ENCODE measurements around the gene EREG. TPM values are rescaled to one million over a fixed set of nuclear protein-coding genes. Genes with fewer than 3 reads are reported as not detected.

EREG gene
- total RNA-seq, 1 experiment from 2014 or later: 0.46 TPM

- Histone ChIP-seq H3F3A (ENCODE audit: insufficient read depth, low read depth) (peaks cover 10% of the 10 kb centered on the region), H3K4me1 (replicated peaks; ENCODE audit: insufficient read depth) (peaks cover 36% of the 10 kb centered on the region), H3K4me2 (no peak overlapping the region), H3K9me3 (ENCODE audit: insufficient read depth, low read depth) (peaks cover 7% of the 10 kb centered on the region; the same call in 1 of the 2 replicates), H4K20me1 (ENCODE audit: insufficient read depth) (no peaks in the 10 kb centered on the region), H3K27ac (no peak overlapping the region), H3K9me2 (ENCODE audit: insufficient read depth) (no peaks in the 10 kb centered on the region), H3K27me3 (ENCODE audit: insufficient read depth, low read depth) (no peaks in the 10 kb centered on the region), H3K79me2 (ENCODE audit: low read depth) (peaks cover 67% of the 10 kb centered on the region), H2AFZ (no peak overlapping the region), H3K36me3 (ENCODE audit: low read depth) (peaks cover 6% of the 10 kb centered on the region; the same call in 1 of the 2 replicates), H3K4me3 (no peak overlapping the region)
- ChIA-PET CTCF (no interaction called here), POLR2A (ENCODE audit: unreplicated experiment) (no interaction called here)
- TF ChIP-seq EZH2 (IDR thresholded peaks at IDR 0.05; ENCODE audit: low read depth): no peak
- TF ChIP-seq CTCF (conservative IDR thresholded peaks at IDR 0.05): no peak
- no TSS peak for BruUV-seq (replicated peaks)
- intact Hi-C loops (cut with micrococcal nuclease; ENCODE audit: unreplicated experiment): loop anchor here (2.0 to 10.0 kb wide), 2 partner anchors 161 to 425 kb away; partner anchors contain the start of gene BTC
- DNase-seq: no peak
These were observed 4.9 kb downstream of the EREG start for GRCh38 chr4:74369855-74370254.

GRCh38 chr4:74370912-74371311 is 6.0 kb downstream of the EREG start:
- intact Hi-C loops (cut with micrococcal nuclease; ENCODE audit: unreplicated experiment): loop anchor here (2.0 to 10.0 kb wide), 2 partner anchors 160 to 424 kb away; partner anchors contain the start of gene BTC
- DNase-seq: peak in 1 of 2 experiments; percentile 41
- Histone ChIP-seq H3K79me2 (ENCODE audit: low read depth) (peaks cover 56% of the 10 kb centered on the region), H2AFZ (no peak overlapping the region), H3K27me3 (ENCODE audit: insufficient read depth, low read depth) (no peaks in the 10 kb centered on the region), H3K4me3 (no peak overlapping the region), H3K36me3 (ENCODE audit: low read depth) (peaks cover 6% of the 10 kb centered on the region; the same call in 1 of the 2 replicates), H3F3A (ENCODE audit: insufficient read depth, low read depth) (peaks cover 20% of the 10 kb centered on the region), H3K9me3 (ENCODE audit: insufficient read depth, low read depth) (peaks cover 7% of the 10 kb centered on the region; the same call in 1 of the 2 replicates), H3K4me1 (replicated peaks; ENCODE audit: insufficient read depth) (peaks cover 44% of the 10 kb centered on the region), H3K9me2 (ENCODE audit: insufficient read depth) (no peaks in the 10 kb centered on the region), H3K27ac (0 out of 2 replicates have a peak overlapping the region, but pooled peaks have one; percentile 19), H3K4me2 (no peak overlapping the region), H4K20me1 (ENCODE audit: insufficient read depth) (no peaks in the 10 kb centered on the region)
- CTCF ChIA-PET: no interaction called here
- TF ChIP-seq CTCF (conservative IDR thresholded peaks at IDR 0.05): peak; percentile 59
- TF ChIP-seq EZH2 (IDR thresholded peaks at IDR 0.05; ENCODE audit: low read depth): no peak
- POLR2A ChIA-PET (ENCODE audit: unreplicated experiment): no interaction called here
- BruUV-seq (replicated peaks): no TSS peak

- H3K4me2 ChIP-seq: peak overlapping the region; percentile 87
- peaks cover 6% of the 10 kb centered on the region for H3K36me3 ChIP-seq (ENCODE audit: low read depth)
- H3K79me2 ChIP-seq (ENCODE audit: low read depth): peaks cover 43% of the 10 kb centered on the region
- no peaks in the 10 kb centered on the region for H3K9me2 ChIP-seq (ENCODE audit: insufficient read depth)
- H3K27me3 ChIP-seq (ENCODE audit: insufficient read depth, low read depth): no peaks in the 10 kb centered on the region
- peak overlapping the region; percentile 100 for H3K27ac ChIP-seq
- peaks cover 11% of the 10 kb centered on the region; the same call in 1 of the 2 replicates for H3K9me3 ChIP-seq (ENCODE audit: insufficient read depth, low read depth)
- DNase-seq: no peak
- BruUV-seq (replicated peaks): TSS peak; percentile 87
- H3F3A ChIP-seq (ENCODE audit: insufficient read depth, low read depth): peaks cover 29% of the 10 kb centered on the region
- no peak for TF ChIP-seq EZH2 (IDR thresholded peaks at IDR 0.05; ENCODE audit: low read depth)
- no peak for TF ChIP-seq CTCF (conservative IDR thresholded peaks at IDR 0.05)
- H4K20me1 ChIP-seq (ENCODE audit: insufficient read depth): no peaks in the 10 kb centered on the region
- POLR2A ChIA-PET (ENCODE audit: unreplicated experiment): interaction anchor here (0.7 kb wide), 1 partner anchor 97 kb away, joined by 5 read pairs; no protein-coding TSS in a partner anchor
- intact Hi-C loops (cut with micrococcal nuclease; ENCODE audit: unreplicated experiment): loop anchor here (1.0 to 10.0 kb wide), 4 partner anchors 21 to 421 kb away; partner anchors contain the start of gene BTC
- peak overlapping the region; percentile 37; the same call in 1 of the 2 replicates for H3K4me3 ChIP-seq
- peaks cover 36% of the 10 kb centered on the region for H3K4me1 ChIP-seq (replicated peaks; ENCODE audit: insufficient read depth)
- H2AFZ ChIP-seq: no peak overlapping the region
- CTCF ChIA-PET: interaction anchor here (0.6 kb wide), 1 partner anchor 154 kb away, joined by 3 read pairs; no protein-coding TSS in a partner anchor
These were observed 9.2 kb downstream of the EREG start for GRCh38 chr4:74374128-74374527.

All from PC-9 (cell line).